NCI-H1694 treated with DMSO at 0.1 percent for 48 hours (cell line): ENCODE data around the gene GCLM.
"Not testable (repeated sequence)": the region's sequence is repeated elsewhere in the genome, so short reads cannot be mapped to it uniquely, and the experiment has no call there.

Experiments
- DNase-seq: peaks from one replicate; lab custom pipeline; 2025; lab: John Stamatoyannopoulos, UW

Gene GCLM

GRCh38 chr1:93909146-93910050, at the start of gene GCLM:
Gene GCLM, minus strand, starts transcription at chr1:93909430. Its CDS starts 267 bp downstream, at chr1:93909163.
- DNase-seq, result peak; percentile 85

- DNase-seq, result no peak
These were observed 49.5 kb upstream of the GCLM start for GRCh38 chr1:93958726-93959100.

- no peak for DNase-seq
These were observed 48.9 kb upstream of the GCLM start for GRCh38 chr1:93958032-93958725.

GRCh38 chr1:93955765-93956164, 46.5 kb upstream of the GCLM start:
- no peak for DNase-seq

GRCh38 chr1:93947002-93947686, 37.9 kb upstream of the GCLM start:
- not testable (repeated sequence) for DNase-seq

GRCh38 chr1:93938461-93939145, 29.4 kb upstream of the GCLM start:
- DNase-seq, result no peak

GRCh38 chr1:93937997-93938396, 28.8 kb upstream of the GCLM start:
- no peak for DNase-seq

- DNase-seq, result no peak
These were observed 16.0 kb upstream of the GCLM start for GRCh38 chr1:93925206-93925605.

- no peak for DNase-seq
These were observed 10.6 kb upstream of the GCLM start for GRCh38 chr1:93919780-93920179.

- no peak for DNase-seq
These were observed 8.1 kb upstream of the GCLM start for GRCh38 chr1:93917302-93917701.

- DNase-seq, result not testable (repeated sequence)
These were observed 1.6 kb upstream of the GCLM start for GRCh38 chr1:93910880-93911279.

GRCh38 chr1:93910305-93910704, 1.1 kb upstream of the GCLM start:
- DNase-seq, result no peak

GRCh38 chr1:93908394-93909145, 660 bp downstream of the GCLM start:
- DNase-seq, result peak; percentile 15

- DNase-seq, result no peak
These were observed 1.5 kb downstream of the GCLM start for GRCh38 chr1:93907718-93908117.

- no peak for DNase-seq
These were observed 2.8 kb downstream of the GCLM start for GRCh38 chr1:93906480-93906879.

GRCh38 chr1:93905734-93906133, 3.5 kb downstream of the GCLM start:
- DNase-seq, result no peak

GRCh38 chr1:93905051-93905450, 4.2 kb downstream of the GCLM start:
- DNase-seq, result no peak

GRCh38 chr1:93904228-93904627, 5.0 kb downstream of the GCLM start:
- DNase-seq, result no peak

GRCh38 chr1:93900723-93901504, 8.3 kb downstream of the GCLM start:
- no peak for DNase-seq

GRCh38 chr1:93899543-93900207, 9.6 kb downstream of the GCLM start:
- DNase-seq, result no peak
